Measurements from ENCODE around the gene GPR45. TPM values are rescaled to one million over a fixed set of nuclear protein-coding genes. Genes with fewer than 3 reads are reported as not detected.

Gene GPR45
- total RNA-seq: not detected
- long read RNA-seq: 0 reads

GRCh38 chr2:105241443-105241842 is at the start of gene GPR45:
Gene GPR45, plus strand, starts transcription at chr2:105241743. Its CDS starts 116 bp downstream, at chr2:105241859.
- H3K36me3 ChIP-seq: no peaks in the 10 kb centered on the region
- no peaks in the 10 kb centered on the region for H3K9me3 ChIP-seq (replicated peaks)
- intact Hi-C loops (cut with micrococcal nuclease): no loop called here
- peaks cover 6% of the 10 kb centered on the region for H3K27me3 ChIP-seq (ENCODE audit: low read depth)
- H3K27ac ChIP-seq (replicated peaks): no peak within 1 kb of the TSS
- DNase-seq: no peak
- H3K4me3 ChIP-seq: no peak within 1 kb of the TSS
- TF ChIP-seq CTCF (IDR thresholded peaks at IDR 0.05; ENCODE audit: borderline replicate concordance): no peak
- H3K4me1 ChIP-seq: no peaks in the 10 kb centered on the region

- Histone ChIP-seq H3K4me1 (no peaks in the 10 kb centered on the region), H3K27ac (replicated peaks) (no peak overlapping the region), H3K9me3 (replicated peaks) (peaks cover 9% of the 10 kb centered on the region), H3K4me3 (no peak overlapping the region), H3K27me3 (ENCODE audit: low read depth) (peaks cover 57% of the 10 kb centered on the region), H3K36me3 (no peaks in the 10 kb centered on the region)
- intact Hi-C loops (cut with micrococcal nuclease): no loop called here
- no peak for TF ChIP-seq CTCF (IDR thresholded peaks at IDR 0.05; ENCODE audit: borderline replicate concordance)
- no peak for DNase-seq
Observed at GRCh38 chr2:105194022-105194675, 47.4 kb upstream of the GPR45 start.

- H3K4me1 ChIP-seq: no peaks in the 10 kb centered on the region
- no peak overlapping the region for H3K27ac ChIP-seq (replicated peaks)
- H3K4me3 ChIP-seq: no peak overlapping the region
- intact Hi-C loops (cut with micrococcal nuclease): no loop called here
- no peaks in the 10 kb centered on the region for H3K36me3 ChIP-seq
- peaks cover 5% of the 10 kb centered on the region for H3K9me3 ChIP-seq (replicated peaks)
- DNase-seq: no peak
- no peak for TF ChIP-seq CTCF (IDR thresholded peaks at IDR 0.05; ENCODE audit: borderline replicate concordance)
- peaks cover 37% of the 10 kb centered on the region for H3K27me3 ChIP-seq (ENCODE audit: low read depth)
Observed at GRCh38 chr2:105196651-105197050, 44.9 kb upstream of the GPR45 start.

DNA sequence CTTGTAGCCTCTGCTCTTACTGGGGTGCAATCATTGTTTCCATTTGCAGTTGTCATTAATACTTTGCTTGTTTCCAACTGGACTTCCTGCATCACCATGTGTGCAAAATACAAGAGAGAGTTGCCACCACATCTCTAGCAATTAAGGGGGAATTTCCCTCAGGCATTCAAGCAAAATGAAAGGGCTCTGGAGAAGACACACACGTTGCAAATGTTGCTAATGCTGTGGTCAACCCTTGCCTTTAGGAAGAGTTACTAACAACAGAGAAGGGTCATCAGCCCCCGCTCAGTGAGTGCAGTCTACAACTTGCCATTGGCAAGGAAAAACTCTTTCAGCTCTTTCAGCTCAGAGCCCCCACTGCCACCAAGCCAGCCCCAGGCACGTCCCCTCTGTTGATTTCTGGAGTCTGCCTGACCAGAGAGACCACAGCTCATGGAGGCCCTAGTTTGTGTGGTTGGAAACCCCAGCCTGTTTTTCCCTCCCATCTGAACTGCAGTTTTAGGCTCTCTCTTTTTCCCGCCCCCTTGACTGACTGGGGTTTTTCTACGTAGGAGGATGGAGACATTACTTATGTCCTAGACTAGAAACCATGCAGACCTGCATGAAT is 25.9 kb upstream of the GPR45 start:
- intact Hi-C loops (cut with micrococcal nuclease): no loop called here
- Histone ChIP-seq H3K9me3 (replicated peaks) (no peaks in the 10 kb centered on the region), H3K4me3 (no peak overlapping the region), H3K27me3 (ENCODE audit: low read depth) (peaks cover 15% of the 10 kb centered on the region), H3K27ac (replicated peaks) (no peak overlapping the region), H3K4me1 (no peaks in the 10 kb centered on the region), H3K36me3 (no peaks in the 10 kb centered on the region)
- no peak for TF ChIP-seq CTCF (IDR thresholded peaks at IDR 0.05; ENCODE audit: borderline replicate concordance)
- no peak for DNase-seq

GRCh38 chr2:105220604-105221003 is 20.9 kb upstream of the GPR45 start:
- Histone ChIP-seq H3K36me3 (no peaks in the 10 kb centered on the region), H3K27me3 (ENCODE audit: low read depth) (peaks cover 22% of the 10 kb centered on the region), H3K4me3 (no peak overlapping the region), H3K4me1 (no peaks in the 10 kb centered on the region), H3K9me3 (replicated peaks) (no peaks in the 10 kb centered on the region), H3K27ac (replicated peaks) (no peak overlapping the region)
- no peak for TF ChIP-seq CTCF (IDR thresholded peaks at IDR 0.05; ENCODE audit: borderline replicate concordance)
- intact Hi-C loops (cut with micrococcal nuclease): no loop called here
- DNase-seq: no peak

Data from left ventricle myocardium inferior (tissue), 1 donor.